ENCODE measurements around the gene ICAM1. TPM values are rescaled to one million over a fixed set of nuclear protein-coding genes. Genes with fewer than 3 reads are reported as not detected.

Gene ICAM1, protein sequence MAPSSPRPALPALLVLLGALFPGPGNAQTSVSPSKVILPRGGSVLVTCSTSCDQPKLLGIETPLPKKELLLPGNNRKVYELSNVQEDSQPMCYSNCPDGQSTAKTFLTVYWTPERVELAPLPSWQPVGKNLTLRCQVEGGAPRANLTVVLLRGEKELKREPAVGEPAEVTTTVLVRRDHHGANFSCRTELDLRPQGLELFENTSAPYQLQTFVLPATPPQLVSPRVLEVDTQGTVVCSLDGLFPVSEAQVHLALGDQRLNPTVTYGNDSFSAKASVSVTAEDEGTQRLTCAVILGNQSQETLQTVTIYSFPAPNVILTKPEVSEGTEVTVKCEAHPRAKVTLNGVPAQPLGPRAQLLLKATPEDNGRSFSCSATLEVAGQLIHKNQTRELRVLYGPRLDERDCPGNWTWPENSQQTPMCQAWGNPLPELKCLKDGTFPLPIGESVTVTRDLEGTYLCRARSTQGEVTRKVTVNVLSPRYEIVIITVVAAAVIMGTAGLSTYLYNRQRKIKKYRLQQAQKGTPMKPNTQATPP
- polyA plus RNA-seq (2013) = 5.6 TPM

GRCh38 chr19:10270616-10271394 is at the start of gene ICAM1:
ICAM1 (plus strand) TSS chr19:10271120; CDS start chr19:10271160, 40 bp downstream.
- peak within 1 kb of the TSS; percentile 46 to 83 for H3K27ac ChIP-seq (ENCODE audit: insufficient read depth in 1 of 2, low read depth in 1 of 2, low read length in 2 of 2, poor library complexity in 1 of 2, severe bottlenecking in 2 of 2)

DNA sequence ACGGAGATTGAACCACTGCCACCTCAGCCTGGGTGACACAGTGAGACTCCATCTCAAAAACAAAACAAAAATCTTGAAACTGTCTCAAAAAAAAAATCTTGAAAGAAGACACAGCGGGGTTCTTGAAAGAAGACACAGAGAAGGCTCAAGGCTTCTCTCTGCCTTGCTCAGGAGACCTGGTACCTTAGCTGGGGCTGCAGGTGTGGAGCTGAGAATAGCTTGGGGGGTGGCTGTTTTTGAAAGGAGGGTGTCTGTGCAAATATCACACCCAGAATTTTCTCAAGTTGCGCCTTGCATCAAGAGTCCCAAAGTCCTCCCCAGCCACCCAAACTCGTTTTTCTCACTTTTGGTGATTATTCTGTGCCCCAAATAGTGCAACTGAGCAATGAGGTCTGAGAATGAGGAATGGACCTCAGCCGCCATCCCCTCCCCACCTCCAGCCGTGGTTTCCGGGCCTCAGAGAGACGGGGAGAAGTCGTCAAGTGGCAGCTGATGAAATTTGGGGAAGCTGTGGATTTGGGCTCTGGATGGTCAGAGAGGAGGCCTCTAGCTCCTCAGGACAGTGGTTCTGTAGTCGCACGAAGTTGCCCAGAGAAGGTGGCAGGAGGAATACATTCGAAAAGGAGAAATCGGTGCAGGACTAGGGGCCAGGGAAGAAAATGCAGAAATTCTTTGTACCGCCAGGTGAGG is 48.6 kb upstream of the ICAM1 start:
- peaks cover 6 to 23% (median 20%) of the 10 kb centered on the region in 4 experiments for H3K4me1 ChIP-seq (ENCODE audit: control extremely low read depth in 1 of 4, control insufficient read depth in 4 of 4, insufficient read depth in 4 of 4, low read length in 3 of 4)
- H3K9me3 ChIP-seq (ENCODE audit: control extremely low read depth in 1 of 5, control insufficient read depth in 4 of 5, insufficient read depth in 2 of 5, low read depth in 1 of 5, low read length in 4 of 5) = no peaks in the 10 kb centered on the region
- no peak overlapping the region for H3K27ac ChIP-seq (ENCODE audit: insufficient read depth in 1 of 2, low read depth in 1 of 2, low read length in 2 of 2, poor library complexity in 1 of 2, severe bottlenecking in 2 of 2)
- peaks cover 0 to 4% (median 0%) of the 10 kb centered on the region in 4 experiments for H3K36me3 ChIP-seq (ENCODE audit: control insufficient read depth in 4 of 4, insufficient read depth in 4 of 4, low read length in 3 of 4)
- H3K4me3 ChIP-seq (ENCODE audit: control insufficient read depth in 1 of 7, extremely low read depth in 1 of 7, insufficient read depth in 4 of 7, low read depth in 2 of 7, low read length in 6 of 7) = no peak overlapping the region
- 42% methylated on average over 7 of the region's 14 CpGs for WGBS (ENCODE audit: insufficient coverage)
- CTCF ChIA-PET = interaction anchor here (0.5 to 5.3 kb wide), 3 partner anchors 19 to 28 kb away, joined by 3 to 36 read pairs (median 6); no protein-coding TSS in a partner anchor
- POLR2A ChIA-PET = no interaction called here
- H3K27me3 ChIP-seq (replicated peaks in 2 of 5; ENCODE audit: control insufficient read depth in 4 of 5, insufficient read depth in 5 of 5, low read length in 4 of 5) = no peaks in the 10 kb centered on the region
- DNase-seq = peak in 2 of 3 donors; percentile 27 to 33

More at GRCh38 chr19:10270616-10271394, at the start of gene ICAM1:
- under 1% methylated on average over 51 of the region's 51 CpGs for WGBS (ENCODE audit: insufficient coverage)
- Histone ChIP-seq H3K9me3 (ENCODE audit: control extremely low read depth in 1 of 5, control insufficient read depth in 4 of 5, insufficient read depth in 2 of 5, low read depth in 1 of 5, low read length in 4 of 5) (no peaks in the 10 kb centered on the region), H3K36me3 (ENCODE audit: control insufficient read depth in 4 of 4, insufficient read depth in 4 of 4, low read length in 3 of 4) (peaks cover 0 to 8% (median 2%) of the 10 kb centered on the region in 4 experiments), H3K4me1 (ENCODE audit: control extremely low read depth in 1 of 4, control insufficient read depth in 4 of 4, insufficient read depth in 4 of 4, low read length in 3 of 4) (peaks cover 0 to 35% (median 28%) of the 10 kb centered on the region in 4 experiments), H3K4me3 (ENCODE audit: control insufficient read depth in 1 of 7, extremely low read depth in 1 of 7, insufficient read depth in 4 of 7, low read depth in 2 of 7, low read length in 6 of 7) (peak within 1 kb of the TSS; percentile 8 to 73 (median 61)), H3K27me3 (replicated peaks in 2 of 5; ENCODE audit: control insufficient read depth in 4 of 5, insufficient read depth in 5 of 5, low read length in 4 of 5) (no peaks in the 10 kb centered on the region)
- DNase-seq = peak; percentile 70 to 88 (median 83)
- POLR2A ChIA-PET = interaction anchor here (0.5 to 4.0 kb wide), 15 partner anchors 9 to 166 kb away, joined by 3 to 60 read pairs (median 6); partner anchors contain the start of genes ICAM4, ICAM5 and TYK2
- CTCF ChIA-PET = interaction anchor here (1.0 to 20.1 kb wide), 18 partner anchors 9 to 339 kb away, joined by 3 to 542 read pairs (median 6); partner anchors contain the start of genes CDC37, ICAM4, ICAM5 and TYK2

DNA sequence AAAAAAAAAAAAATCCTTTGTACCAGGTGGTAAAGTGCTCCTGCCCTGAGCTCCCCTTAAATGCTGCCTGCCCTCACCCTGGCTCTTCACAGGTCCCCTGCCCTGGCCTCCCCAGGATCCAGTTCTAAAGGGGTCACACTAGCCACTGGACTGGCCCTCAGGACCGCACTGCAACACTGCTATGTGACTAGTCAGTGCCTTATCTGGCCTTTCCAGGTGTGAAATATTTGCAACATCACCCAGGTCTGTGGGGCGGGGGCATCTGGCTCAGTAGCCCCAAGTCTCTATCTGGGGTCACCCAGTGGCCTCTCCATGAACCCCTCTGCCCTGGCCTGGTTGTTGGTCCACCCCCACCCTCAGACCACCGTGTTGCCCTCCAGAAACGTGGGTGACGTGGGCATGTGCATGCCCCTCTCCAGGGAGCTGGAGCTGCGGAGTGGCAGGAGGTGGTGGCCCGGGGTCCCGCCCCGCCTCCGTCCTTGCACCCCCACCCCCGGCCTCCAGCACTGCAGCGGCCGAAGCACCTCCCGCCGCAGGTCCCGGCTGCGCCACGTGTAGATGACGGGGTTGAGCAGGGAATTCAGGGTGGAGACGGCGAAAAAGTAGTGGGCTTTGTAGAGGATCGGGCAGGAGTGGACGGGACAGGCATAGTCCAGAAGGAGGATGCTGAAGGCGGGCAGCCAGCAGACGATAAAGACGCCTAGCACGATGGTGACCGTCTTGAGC is 47.3 kb upstream of the ICAM1 start:
- WGBS (ENCODE audit: insufficient coverage) = 95% methylated on average over 25 of the region's 28 CpGs
- ChIA-PET POLR2A (no interaction called here), CTCF (interaction anchor here (3.7 to 5.3 kb wide), 2 partner anchors 26 kb away, joined by 17 to 36 read pairs; no protein-coding TSS in a partner anchor)

GRCh38 chr19:10224337-10224736 is 46.6 kb upstream of the ICAM1 start:
- Histone ChIP-seq H3K9me3 (ENCODE audit: control extremely low read depth in 1 of 5, control insufficient read depth in 4 of 5, insufficient read depth in 2 of 5, low read depth in 1 of 5, low read length in 4 of 5) (no peaks in the 10 kb centered on the region), H3K27me3 (replicated peaks in 2 of 5; ENCODE audit: control insufficient read depth in 4 of 5, insufficient read depth in 5 of 5, low read length in 4 of 5) (no peaks in the 10 kb centered on the region), H3K4me1 (ENCODE audit: control extremely low read depth in 1 of 4, control insufficient read depth in 4 of 4, insufficient read depth in 4 of 4, low read length in 3 of 4) (peaks cover 6 to 30% (median 26%) of the 10 kb centered on the region in 4 experiments), H3K36me3 (ENCODE audit: control insufficient read depth in 4 of 4, insufficient read depth in 4 of 4, low read length in 3 of 4) (peaks cover 0 to 4% (median 0%) of the 10 kb centered on the region in 4 experiments), H3K27ac (ENCODE audit: insufficient read depth in 1 of 2, low read depth in 1 of 2, low read length in 2 of 2, poor library complexity in 1 of 2, severe bottlenecking in 2 of 2) (no peak overlapping the region), H3K4me3 (ENCODE audit: control insufficient read depth in 1 of 7, extremely low read depth in 1 of 7, insufficient read depth in 4 of 7, low read depth in 2 of 7, low read length in 6 of 7) (no peak overlapping the region)
- 98% methylated on average over 21 of the region's 23 CpGs for WGBS (ENCODE audit: insufficient coverage)
- ChIA-PET POLR2A (no interaction called here), CTCF (interaction anchor here (3.7 kb wide), 1 partner anchor 25 kb away, joined by 17 read pairs; no protein-coding TSS in a partner anchor)
- no peak for DNase-seq

More for the DNA sequence above, 47.3 kb upstream of the ICAM1 start:
- DNase-seq = no peak
- Histone ChIP-seq H3K36me3 (ENCODE audit: control insufficient read depth in 4 of 4, insufficient read depth in 4 of 4, low read length in 3 of 4) (peaks cover 0 to 4% (median 0%) of the 10 kb centered on the region in 4 experiments), H3K4me3 (ENCODE audit: control insufficient read depth in 1 of 7, extremely low read depth in 1 of 7, insufficient read depth in 4 of 7, low read depth in 2 of 7, low read length in 6 of 7) (no peak overlapping the region), H3K9me3 (ENCODE audit: control extremely low read depth in 1 of 5, control insufficient read depth in 4 of 5, insufficient read depth in 2 of 5, low read depth in 1 of 5, low read length in 4 of 5) (no peaks in the 10 kb centered on the region), H3K27me3 (replicated peaks in 2 of 5; ENCODE audit: control insufficient read depth in 4 of 5, insufficient read depth in 5 of 5, low read length in 4 of 5) (no peaks in the 10 kb centered on the region), H3K27ac (ENCODE audit: insufficient read depth in 1 of 2, low read depth in 1 of 2, low read length in 2 of 2, poor library complexity in 1 of 2, severe bottlenecking in 2 of 2) (no peak overlapping the region), H3K4me1 (ENCODE audit: control extremely low read depth in 1 of 4, control insufficient read depth in 4 of 4, insufficient read depth in 4 of 4, low read length in 3 of 4) (peaks cover 6 to 28% (median 25%) of the 10 kb centered on the region in 4 experiments)

DNA sequence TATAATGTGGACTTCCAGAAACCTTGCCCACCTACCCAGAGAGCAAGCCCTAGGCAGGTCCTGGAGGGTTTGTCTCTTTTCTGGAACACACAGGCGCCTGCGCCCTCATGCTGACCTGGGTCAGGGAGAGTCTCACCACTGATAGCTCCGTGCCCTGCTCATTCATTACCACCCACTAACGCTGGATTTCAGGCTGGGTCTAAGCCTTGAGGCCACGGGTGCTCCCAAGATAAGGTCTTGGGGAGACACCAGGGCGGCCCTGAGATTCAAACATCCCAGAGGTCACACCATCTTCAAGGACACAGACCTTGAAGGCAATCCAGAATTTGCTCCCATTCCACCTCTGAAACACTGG is 44.9 kb upstream of the ICAM1 start:
- POLR2A ChIA-PET = no interaction called here
- 98% methylated on average over 6 of the region's 6 CpGs for WGBS (ENCODE audit: insufficient coverage)
- CTCF ChIA-PET = interaction anchor here (1.3 to 3.7 kb wide), 2 partner anchors 24 to 32 kb away, joined by 5 to 17 read pairs; no protein-coding TSS in a partner anchor
- H3K4me3 ChIP-seq (ENCODE audit: control insufficient read depth in 1 of 7, extremely low read depth in 1 of 7, insufficient read depth in 4 of 7, low read depth in 2 of 7, low read length in 6 of 7) = no peak overlapping the region
- H3K4me1 ChIP-seq (ENCODE audit: control extremely low read depth in 1 of 4, control insufficient read depth in 4 of 4, insufficient read depth in 4 of 4, low read length in 3 of 4) = peaks cover 6 to 43% (median 31%) of the 10 kb centered on the region in 4 experiments
- no peaks in the 10 kb centered on the region for H3K9me3 ChIP-seq (ENCODE audit: control extremely low read depth in 1 of 5, control insufficient read depth in 4 of 5, insufficient read depth in 2 of 5, low read depth in 1 of 5, low read length in 4 of 5)
- no peaks in the 10 kb centered on the region for H3K27me3 ChIP-seq (replicated peaks in 2 of 5; ENCODE audit: control insufficient read depth in 4 of 5, insufficient read depth in 5 of 5, low read length in 4 of 5)
- DNase-seq = no peak
- no peak overlapping the region for H3K27ac ChIP-seq (ENCODE audit: insufficient read depth in 1 of 2, low read depth in 1 of 2, low read length in 2 of 2, poor library complexity in 1 of 2, severe bottlenecking in 2 of 2)
- peaks cover 0 to 4% (median 0%) of the 10 kb centered on the region in 4 experiments for H3K36me3 ChIP-seq (ENCODE audit: control insufficient read depth in 4 of 4, insufficient read depth in 4 of 4, low read length in 3 of 4)
